Stimulated activated CD4-positive, alpha-beta T cell treated with anti-CD3 and anti-CD28 coated beads, Interleukin-1b, Interleukin-23, amount 100 ng/mL, for 4 hours (primary cell): ENCODE results near the gene PCSK4.
"Not testable (repeated sequence)": the region's sequence is repeated elsewhere in the genome, so short reads cannot be mapped to it uniquely, and the experiment has no call there.

Source experiments
- DNase-seq, 2 donors: peaks; one replicate each; pipeline ENCODE4 v3.0.0-alpha.2; 2020; ENCODE audit warnings: low read depth in 2 of 2

PCSK4 gene

DNA sequence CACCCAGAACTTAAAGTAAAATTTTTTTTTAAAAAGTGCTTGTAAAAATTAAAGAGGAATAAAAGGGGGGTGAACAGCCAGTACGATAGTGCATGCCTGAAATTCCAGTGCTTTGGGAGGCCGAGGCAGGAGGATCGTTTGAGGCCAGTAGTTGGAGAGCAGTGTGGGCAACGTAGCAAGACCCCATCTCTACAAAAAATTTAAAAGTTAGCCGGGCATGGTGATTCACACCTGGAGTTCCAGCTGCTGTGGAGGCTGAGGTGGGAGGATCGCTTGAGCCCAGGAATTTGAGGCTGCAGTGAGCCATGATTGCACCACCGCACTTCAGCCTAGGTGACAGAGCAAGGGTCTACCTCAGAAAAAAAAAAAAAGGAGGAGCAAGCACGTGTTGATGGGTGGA, 14.9 kb upstream of the PCSK4 start:
- DNase-seq, result no peak

DNA sequence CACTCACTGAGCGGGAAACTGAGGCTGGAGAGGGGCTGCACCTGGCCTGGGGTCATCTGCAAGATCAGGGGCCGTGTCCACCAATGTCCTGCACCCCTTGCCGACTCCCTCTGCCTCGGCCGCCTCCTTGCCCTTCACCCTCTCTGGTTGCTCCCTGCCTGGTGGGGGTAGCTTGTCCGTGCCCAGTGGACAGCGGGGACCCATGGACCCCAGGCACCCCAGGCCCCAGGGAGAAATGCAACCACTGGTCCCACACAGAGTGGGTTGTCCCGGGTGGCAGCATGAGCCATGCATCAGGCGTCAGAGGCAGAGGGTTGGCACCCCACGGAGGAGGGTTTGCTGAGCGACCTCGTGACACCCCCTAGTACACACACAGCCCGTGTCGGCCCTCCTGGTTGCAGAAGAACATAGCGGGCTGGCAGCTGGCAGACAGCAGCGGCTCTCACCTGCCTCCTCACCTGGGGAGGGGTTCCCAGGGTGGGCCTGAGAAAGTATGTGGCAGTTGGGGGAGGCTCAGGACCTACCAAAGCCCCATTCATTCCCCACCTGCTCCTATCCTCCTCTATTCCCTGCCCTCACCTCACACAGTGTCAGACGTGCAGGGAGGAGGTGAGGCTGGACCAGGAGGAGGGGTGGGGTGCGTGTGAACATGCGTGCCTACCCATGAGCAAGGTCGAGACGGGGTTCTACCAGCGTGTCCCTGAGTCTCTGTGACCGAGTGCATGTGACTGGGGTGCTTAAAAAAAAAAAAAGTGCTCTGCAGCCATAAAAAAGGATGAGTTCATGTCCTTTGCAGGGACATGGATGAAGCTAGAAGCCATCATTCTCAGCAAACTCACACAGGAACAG, 14.0 kb upstream of the PCSK4 start:
- no peak for DNase-seq

DNA sequence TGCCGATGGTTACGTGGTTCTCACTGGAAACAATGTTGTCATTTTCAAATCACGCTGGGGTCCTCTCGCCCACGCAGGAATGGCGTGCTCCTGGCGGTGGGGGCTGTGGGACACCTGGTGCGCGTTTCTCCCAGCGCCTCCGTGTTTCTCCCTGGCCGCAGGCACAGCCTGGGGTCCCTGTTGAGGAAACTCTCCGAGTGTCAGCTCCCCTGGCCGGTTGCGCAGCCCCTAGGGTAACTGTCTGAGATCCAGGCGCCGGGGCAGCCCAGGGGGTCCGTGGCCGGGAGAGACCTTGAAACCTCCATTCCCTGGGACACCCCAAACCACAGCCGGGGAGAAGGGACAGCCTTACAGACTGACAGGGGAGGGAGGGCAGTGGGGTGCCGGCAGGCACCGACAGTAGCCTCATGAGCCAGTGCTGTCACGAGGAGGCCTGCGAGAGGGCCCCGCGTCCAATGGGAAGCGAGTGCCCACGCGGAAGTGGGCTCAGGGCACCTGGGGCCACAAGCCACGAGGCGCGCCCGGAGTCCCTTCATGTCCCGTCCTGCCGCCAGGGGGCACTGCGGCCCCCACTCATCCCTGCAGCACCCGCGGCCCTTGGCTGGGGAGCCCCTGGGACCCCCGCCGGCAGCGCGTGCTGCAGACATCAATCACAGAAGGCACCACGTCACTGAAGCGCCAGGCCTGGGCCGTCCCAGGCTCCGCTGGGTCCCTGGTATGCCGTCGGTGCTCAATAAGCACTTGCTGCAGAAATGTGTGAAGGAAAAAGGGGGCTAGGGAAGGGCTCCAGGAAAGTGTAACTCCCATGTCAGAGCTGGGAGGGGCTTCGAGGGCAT, 13.2 kb upstream of the PCSK4 start:
- peak; percentile 47 to 68 for DNase-seq

DNA sequence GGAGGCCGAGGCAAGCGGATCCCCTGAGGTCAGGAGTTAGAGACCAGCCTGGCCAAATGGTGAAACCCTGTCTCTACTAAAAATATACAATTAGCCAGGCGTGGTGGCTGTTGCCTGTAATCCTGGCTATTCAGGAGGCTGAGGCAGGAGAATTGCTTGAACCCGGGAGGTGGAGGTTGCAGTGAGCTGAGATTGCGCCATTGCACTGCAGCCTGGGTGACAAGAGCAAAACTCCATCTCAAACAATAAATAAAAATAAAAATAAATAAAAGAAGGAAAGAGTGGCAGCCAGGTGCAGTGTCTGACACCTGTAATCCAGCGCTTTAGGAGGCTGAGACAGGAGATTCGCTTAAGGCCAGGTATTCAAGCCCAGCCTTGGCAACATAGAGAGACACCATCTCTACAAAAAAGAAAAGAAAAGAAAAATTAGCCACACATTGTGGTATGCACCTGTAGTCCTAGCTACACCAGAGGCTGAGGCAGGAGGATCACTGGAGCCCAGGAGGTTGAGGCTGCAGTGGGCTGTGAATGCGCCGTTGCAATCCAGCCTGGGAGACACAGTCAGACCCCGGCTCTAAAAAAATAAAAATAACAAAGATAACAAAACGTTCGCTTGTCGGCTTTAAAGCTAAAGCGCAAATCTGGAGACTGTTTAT, 12.4 kb upstream of the PCSK4 start:
- no peak for DNase-seq

DNA sequence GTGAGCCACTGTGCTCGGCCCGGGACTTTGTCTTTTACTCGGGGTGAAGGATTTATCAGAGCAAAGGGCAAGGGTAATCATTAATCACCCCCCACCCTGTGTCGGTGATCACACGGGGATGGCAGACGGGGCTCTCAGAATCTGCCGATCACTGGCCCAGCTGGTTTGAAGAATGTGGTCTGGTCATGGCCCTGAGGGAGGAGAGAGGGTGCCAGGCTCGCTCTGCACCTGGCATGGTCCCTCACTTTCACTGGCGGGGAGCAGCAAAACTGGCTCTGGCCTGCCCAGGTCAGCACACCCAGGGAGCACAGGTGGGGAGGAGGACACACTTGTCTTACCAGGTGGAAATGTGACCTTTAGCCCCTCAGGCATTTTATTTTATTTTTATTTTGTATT, 11.0 kb upstream of the PCSK4 start:
- DNase-seq, result no peak

DNA sequence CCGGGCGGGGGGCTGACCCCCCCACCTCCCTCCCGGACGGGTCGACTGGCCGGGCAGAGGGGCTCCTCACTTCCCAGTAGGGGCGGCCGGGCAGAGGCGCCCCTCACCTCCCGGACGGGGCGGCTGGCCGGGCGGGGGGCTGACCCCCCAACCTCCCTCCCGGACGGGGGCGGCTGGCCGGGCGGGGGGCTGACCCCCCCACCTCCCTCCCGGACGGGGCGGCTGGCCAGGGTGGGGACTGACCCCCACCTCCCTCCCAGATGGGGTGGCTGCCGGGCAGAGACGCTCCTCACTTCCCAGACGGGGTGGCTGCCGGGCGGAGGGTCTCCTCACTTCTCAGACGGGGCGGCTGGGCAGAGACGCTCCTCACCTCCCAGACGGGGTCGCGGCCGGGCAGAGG, 9.1 kb upstream of the PCSK4 start:
- not testable (repeated sequence) for DNase-seq

DNA sequence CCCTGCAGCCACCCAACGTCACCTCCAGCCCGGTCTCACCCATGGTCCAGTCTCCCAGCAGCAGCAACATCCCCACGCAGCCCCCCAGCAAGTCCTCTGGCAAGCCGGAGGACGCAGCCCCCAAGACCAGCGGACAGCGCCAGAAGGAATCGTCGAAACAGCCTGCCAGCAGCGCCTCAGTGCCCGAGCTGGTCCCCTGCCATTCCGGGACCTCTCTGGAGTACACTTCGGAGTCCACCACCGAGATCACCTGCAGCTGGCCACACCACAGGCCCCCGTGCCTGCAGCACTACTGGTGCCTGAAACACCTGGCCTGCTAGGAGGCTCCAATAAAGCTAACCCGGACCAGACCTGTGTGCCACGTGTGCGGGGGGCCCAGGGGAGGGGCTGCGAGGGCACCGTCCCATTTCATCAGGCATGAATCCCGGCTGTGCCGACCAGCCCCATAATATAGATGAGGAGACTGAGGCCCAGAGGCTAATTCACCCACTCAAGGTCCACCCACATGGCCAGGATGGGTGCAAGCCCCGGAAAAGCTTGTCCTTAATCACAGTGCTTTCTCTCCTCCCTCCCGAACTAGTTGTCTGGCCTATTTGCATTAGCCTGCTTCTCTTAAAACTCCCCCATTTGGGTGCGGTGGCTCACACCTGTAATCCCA, 7.6 kb upstream of the PCSK4 start:
- DNase-seq, result no peak

DNA sequence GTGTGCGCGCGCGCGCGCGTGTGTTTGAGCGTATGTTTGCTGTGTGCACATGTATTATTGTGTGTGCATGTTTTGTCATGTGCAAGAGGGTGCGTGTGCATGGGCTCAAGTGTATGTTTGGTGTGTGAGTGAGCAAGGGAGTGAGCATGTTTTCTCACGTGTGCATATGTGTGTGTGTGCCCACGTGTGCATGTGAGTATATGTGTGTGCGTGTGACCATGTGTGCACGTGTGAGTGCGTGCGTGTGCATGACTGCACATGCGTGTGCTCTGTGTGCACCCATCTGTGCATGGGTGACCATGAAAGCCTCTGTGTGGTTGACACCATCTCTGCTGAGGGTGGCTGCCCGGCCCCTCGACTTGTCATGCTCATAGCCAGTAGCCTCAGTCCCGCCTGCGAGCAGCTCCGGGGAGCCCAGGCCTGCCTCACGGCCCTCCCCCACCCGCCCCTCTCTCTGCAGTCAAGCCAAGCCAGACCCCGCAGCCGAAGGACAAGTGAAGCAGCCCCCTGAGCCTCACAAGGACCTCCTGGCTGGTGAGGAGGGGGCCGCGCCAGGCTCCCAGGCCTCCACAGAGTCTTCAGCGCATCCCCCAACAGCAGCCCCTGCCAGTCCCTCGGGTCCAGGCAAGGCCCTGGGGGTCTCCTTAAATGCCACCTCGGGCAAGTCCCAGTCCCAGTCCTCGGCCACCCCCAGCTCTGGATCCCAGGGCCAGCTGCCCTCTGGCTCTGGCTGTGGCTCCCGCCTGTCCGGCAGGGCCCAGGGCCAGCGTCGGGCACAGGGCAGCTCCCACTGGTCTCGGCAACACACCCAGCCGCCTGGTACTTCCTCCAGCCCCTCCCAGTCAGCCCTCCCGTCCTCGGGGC, 6.8 kb upstream of the PCSK4 start:
- DNase-seq, result no peak

DNA sequence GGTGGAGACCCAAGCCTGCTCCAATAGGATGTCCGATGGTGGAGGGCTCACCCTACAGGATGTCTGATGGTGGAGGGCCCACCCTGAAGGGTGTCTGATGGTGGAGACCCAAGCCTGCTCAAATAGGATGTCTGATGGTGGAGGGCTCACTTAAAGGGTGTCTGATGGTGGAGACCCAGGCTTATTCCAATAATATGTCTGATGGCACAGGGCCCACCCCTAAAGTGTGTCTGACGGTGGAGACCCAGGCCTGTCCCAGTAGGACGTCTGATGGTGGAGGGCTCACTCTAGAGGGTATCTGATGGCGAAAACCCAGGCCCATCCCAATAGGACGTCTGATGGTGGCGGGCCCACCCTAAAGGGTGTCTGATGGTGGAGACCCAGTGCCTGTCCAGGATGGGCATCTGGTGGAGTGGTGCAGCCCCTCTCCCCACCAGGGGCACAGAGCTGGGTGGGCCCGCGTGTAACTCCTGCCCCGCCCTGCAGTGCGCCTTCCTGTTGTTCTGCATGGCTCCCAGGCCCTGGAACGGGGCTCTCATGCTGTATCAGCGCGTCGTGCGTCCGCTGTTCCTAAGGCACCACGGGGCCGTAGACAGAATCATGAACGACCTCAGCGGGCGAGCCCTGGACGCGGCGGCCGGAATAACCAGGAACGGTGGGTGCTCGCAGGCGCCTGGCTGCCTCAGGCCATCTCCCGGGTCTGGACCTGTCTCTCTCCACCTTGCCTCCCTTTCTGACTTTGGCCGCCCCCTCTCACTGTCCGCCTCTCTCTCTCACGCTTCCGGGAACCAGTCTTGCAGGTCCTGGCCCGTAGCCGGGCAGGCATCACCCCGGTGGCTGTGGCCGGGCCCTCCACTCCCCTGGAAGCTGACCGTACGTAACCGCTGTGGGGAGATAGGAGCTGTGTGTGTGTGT, 5.9 kb upstream of the PCSK4 start:
- no peak for DNase-seq

DNA sequence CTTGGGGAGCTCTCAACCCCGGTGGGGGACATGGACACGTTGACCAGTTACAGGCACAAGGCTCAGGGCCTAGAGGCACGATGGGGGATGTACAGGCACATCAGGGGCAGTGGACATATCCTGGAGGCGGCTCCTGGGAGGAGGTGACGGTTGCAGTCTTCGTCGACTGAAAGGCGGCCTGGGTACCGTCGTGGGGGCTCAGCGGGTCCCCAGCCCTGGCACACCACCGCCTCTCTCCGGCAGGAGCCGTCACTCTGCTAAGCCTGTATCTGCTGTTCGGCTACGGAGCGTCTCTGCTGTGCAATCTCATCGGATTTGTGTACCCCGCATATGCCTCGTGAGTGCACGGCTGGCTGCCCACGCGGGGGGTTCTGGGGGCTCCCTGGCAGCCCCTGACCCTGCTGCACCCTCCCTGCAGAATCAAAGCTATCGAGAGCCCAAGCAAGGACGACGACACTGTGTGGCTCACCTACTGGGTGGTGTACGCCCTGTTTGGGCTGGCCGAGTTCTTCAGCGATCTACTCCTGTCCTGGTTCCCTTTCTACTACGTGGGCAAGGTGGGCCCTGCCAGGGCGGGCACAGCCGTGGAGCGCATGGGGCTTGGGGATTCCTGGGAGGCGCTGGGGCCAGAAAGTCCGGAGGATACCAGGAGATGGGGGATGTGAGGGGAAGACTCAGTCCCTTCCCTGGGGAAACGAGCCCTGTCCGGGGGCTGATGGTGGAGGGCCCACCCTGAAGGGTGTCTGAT, 5.1 kb upstream of the PCSK4 start:
- no peak for DNase-seq

DNA sequence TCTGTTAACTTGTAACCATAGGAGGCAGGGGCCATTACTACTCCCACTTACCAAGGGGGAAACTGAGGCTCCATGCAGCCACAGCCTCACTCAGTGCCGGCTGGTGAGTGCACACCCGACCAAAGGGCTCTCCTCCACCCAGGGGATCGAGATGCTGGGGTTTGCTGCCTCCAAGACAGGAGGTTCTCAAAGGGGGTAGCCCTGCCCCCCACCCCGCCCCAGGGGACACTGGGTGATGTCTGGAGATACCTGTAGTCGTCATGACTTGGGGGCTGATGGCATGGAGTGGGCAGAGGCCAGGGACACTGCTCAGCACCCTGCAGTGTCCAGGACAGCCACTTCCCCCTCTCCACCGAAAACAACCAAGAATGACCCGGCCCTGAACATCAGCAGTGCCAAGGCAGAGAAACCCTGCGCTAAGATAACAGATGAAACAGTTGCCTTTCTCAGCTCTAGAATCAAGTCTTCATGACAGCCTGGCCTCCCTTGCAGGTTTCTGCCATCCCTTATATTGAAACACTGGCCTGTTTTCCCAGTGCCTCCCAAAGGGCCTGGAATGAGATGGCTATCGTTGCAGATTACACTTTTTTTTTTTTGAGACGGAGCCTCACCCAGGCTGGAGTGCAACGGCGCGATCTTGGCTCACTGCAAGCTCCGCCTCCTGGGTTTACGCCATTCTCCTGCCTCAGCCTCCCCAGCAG, 4.1 kb upstream of the PCSK4 start:
- no peak for DNase-seq

DNA sequence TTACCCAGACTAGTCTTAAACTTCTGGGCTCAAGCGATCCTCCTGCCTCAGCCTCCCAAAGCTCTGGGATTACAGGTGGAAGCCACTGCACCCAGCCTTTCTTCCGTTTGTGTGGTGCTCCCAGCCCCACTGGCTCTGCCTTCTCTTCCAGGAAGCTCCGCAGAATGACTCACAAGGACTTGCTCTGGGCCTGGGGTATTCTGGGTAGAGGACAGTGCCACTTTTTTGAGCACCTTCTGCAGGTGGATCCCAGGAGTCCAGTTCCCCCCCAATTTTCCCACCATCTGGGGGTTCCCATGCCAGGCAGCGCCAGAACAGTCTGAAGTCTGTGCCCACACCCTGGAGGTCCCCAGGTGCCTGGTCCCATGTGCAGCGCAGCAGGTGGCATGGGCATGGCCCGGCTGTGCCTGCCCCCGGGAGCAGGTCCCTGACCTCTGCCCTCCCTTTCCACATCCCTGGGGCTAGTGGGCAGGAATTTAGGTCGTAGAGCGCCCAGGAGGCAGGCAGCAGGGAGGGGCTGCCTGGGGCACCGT, 2.4 kb upstream of the PCSK4 start:
- no peak for DNase-seq

DNA sequence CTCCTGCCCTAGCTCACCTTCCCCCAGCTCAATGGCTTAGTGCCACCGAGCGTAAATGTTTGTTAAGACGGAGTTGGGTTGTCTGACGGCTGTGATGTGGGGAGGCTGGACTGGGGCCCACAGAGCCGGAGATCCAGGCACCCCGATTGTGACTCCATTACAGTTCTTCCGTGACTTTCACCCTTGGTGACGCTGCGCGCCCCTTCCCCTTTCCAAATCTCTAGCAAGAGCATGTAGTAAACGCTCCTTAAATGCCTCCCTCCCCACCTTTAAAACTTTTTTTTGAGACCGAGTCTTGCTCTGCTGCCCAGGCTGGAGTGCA, 1.7 kb upstream of the PCSK4 start:
- no peak for DNase-seq

DNA sequence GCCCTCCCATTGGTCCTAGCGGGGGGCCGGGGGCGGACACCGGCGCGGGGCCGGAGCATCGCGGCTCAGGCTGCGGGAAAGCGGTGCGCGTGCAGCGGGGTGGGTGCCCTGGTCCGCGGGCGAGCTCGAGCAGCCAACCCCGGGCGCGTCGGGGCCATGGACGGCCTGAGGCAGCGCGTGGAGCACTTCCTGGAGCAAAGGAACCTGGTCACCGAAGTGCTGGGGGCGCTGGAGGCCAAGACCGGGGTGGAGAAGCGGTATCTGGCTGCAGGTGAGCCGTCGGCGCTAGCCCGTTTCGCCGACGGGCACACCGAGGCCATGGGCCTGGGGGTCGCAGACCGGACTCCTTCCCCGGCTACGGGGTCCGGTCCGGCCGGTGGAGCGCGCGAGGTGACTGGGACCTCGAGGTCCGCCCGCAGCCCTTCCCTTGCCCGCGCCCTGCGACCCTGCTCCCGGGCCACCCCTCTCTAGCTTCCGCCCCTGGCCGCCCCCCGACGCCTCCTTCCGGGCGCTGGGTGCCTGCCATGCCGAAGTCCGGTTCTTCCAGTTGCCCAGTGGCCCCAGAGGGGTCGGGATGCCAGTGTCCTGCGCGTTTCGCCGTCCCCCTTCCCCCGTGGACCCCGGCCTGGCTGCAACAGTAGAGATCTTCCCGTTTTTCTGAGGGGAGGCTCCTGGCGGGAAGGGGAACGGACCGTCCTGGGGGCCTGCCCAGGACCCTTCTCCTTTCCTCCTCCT, 1.1 kb upstream of the PCSK4 start, which contains the start of gene REEP6:
Gene REEP6, plus strand, starts transcription at position 68 of the 735 bp plus-strand sequence. Its CDS starts 89 bp downstream, at position 157.
- DNase-seq, result no peak

DNA sequence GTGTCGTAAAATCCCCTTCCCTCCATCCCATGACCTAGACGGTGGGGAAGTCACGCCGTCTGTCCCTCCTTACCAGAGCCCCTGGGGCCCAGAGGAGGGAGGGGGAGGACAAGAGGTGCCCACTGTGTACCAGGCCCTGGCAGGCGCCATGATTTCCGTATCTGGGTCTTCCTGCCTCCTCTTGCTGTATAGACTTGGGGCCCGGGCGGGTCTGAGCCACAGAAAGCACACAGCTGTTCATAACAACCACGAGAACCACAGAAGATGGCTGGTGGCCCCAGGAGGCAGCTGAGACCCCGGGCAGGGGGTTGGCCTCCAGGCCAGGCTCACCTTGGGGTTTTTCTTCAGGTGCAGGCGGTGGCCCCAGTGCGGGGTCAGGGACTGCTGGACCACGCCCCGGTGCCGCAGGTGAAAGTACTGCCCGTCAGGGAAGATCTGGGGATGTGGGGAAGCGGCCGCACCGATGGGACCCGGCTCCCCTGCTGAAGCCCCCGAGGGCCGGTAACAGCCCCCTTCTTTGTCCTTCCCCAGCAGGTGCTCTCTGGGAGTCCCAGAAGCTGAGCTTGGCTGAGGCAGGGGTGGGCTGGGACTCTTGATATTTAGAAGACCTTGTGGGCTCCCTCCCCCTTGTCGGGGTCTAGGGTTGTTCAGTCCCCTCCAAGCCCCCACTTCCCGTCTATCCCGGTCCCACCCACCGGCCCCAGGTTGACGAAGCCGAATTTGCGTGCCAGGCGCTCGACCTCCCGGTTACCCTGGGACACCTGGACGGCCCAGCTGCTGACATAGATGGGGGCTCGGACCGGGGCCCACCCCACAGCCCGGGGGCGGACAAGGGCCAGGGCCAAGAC, 463 bp downstream of the PCSK4 start:
- DNase-seq, result no peak

DNA sequence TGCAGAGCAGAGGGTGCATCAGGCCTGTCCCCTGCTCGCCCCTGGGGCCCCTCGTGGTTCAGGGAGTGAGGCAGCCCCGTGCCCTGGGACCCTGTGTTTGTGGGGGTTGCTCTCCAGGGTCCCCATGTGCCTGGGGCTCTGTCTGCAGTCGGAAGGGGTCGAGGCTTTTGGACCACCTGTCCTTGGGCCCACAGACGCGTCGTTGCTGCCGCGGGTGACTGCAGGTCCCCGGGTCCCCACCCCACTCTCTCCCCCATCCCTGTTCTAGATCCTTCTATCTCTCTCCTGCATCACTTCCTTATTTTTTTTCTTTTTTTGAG, 1.9 kb downstream of the PCSK4 start:
- no peak for DNase-seq
